ENCODE results near the gene ZACN. TPM values are rescaled to one million over a fixed set of nuclear protein-coding genes. Genes with fewer than 3 reads are reported as not detected.
"Not testable (repeated sequence)": the region's sequence is repeated elsewhere in the genome, so short reads cannot be mapped to it uniquely, and the experiment has no call there.

ZACN gene
- total RNA-seq, 1 donor from 2014 or later = not detected

DNA sequence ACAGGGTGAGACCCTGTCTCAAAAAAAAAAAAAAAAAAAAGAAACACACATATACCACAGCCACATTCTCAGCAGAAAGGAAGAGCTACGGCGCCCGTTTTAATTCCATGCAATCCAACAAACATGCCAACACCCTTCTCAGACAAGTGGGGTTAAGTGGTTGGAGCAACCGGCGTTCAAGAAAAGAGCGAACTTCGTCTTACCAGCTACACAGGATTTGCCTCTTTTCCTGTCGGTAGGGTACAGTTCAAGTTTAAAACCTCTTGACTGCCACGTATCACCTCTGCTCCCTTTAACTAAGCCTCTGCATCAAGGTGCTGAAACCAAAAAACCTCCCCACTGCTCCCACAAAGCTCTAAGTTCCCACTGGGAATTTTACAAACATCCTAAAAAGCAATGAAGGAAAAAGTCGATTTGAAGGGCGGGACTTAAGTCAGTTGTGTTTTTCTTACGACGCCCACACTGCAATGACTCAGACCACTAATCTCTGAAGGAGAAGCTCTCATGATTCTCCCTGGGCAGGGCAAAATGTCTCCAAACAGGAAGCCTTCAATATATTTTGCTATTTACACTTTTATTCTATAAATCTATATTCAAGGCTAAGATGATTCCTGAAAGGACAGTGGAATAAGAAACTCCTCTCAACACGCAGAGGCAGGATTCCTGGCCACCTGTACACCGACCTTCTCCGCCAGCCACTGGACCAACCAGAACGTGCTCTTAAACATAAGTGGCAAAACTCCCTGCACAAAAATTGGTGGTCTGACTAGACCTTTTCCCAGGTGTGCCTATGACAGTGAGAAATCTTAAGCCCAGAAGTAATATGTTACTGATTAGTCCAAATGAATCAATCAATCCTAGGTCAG, 25.5 kb upstream of the ZACN start:
- DNase-seq (ENCODE audit: low read depth) = peak; percentile 30

DNA sequence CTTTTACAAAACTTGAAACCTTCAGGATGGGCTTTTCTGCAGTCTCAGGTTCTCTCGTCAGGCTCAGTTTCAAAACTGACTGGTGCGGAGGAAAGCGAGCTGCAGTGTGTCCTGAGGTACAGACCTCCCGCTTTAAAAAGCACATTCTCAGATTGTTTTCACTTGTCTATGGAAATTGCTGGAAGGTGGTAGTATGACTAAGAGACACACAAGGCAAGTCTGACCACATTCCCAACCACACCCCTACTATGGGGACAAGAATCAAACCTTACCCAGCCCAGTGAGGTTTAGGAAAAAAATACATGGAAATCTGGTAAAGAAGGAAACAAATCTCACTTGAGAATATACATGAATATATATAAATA, 24.9 kb upstream of the ZACN start:
- DNase-seq (ENCODE audit: low read depth) = peak; percentile 31

DNA sequence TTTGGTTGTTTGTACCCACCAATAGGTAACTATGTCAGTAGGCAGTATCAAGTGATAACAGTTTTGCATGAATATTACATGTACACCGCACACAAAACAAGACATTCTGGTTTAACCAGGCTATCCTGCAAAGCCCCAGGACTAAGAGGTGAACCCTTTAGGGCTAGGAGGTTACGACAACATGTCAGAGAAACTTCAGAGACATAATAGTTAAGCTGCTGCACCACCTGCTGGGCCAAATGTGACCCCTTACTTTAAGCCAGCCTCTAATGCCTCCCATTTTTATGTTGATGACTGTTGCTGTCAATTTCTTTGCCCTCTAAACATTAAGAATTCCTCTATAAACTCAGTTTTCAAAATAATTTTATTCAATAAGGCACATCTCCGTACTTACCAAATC, 22.1 kb upstream of the ZACN start:
- DNase-seq (ENCODE audit: low read depth) = no peak

DNA sequence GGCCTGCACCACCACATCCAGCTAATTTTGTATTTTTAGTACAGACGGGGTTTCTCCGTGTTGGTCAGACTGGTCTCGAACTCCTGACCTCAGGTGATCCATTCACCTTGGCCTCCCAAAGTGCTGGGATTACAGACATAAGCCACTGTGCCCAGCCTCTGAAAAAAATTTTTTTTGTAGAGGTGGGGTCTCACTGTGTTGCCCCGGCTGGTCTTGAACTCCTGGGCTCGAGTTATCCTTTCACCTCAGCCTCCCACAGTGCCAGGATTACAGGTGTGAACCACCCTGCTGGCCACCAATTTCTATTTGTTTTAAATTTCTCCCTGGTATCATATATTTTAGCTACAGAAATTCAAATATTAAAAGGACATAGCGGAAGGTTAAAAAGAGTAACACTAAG, 20.7 kb upstream of the ZACN start:
- not testable (repeated sequence) for DNase-seq (ENCODE audit: low read depth)

DNA sequence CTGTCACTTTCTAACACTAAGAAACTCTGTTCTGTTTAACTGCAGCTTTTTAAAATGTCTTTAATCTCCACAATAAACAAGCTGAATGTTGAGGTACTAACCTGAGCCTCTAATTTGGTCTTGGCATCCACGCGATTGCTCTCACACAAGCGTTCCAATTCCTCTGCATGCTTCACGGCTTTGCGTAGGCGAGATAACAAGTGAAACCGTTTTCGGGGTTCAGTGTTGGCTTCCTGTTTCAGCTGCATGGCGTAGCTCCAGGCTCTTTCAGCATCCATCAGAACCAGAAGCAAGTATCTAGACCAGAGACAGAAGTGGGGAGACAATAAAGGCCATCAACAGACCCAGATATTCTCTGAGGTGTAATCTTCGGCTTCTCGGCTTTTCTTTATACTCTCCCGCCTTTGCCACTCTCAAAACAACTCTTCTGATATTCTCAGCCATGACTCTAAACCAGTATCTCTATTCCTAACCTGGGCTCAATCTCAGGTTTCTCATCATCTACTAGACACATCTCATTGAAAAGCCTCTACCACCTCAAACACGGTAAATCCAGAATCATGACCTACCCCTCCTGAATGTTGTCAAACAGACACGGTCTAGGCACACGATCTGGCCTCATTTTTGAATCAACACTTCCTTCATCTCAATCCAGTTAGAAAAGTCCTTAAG, 15.0 kb upstream of the ZACN start:
- DNase-seq (ENCODE audit: low read depth) = no peak

DNA sequence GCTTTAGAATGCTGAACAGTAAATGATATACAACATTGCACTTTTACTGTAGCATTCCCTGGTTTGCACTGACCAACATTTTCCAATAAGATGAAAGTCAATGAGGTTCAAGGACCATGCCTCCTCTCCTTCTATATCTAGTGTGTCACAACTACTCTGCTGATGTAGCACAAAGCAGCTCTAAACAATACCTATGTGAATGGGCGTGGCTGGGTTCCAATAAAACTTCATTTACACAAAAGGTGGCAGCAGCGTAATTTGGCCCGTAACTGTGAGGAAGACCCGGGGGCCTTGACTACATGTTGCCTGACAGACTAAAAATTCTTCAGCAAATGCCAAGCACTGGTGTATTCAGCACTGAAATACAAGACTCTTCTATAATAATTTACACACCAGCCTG, 13.2 kb upstream of the ZACN start:
- no peak for DNase-seq (ENCODE audit: low read depth)

DNA sequence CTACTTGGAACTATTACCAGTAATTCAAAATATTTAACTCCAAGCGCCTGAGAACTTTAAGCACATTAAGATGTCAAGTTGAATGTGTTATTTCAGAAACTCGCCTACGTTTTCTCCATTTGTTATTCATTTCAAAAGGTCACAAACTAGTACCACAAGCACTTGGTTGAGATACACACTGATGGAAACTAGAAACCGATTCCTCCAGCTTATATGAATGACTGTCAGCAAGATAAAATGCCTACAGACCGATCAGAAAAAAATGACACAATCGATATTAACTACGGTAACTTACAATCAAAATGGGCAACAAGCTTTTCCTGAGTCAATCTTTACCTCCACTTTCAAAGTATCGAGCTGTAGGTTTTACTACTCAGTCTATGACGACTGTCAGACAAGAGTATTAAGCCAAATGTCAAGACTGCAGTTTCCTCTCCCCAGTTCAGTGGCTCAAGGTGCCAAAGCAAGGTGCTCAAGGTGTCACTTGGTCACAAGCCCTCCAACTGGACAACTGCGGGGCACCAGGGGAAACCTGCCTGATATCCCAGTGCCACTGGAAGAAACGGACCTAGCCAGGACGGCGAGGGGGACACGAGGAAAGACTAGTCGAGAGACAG, 7.3 kb upstream of the ZACN start:
- no peak for DNase-seq (ENCODE audit: low read depth)

DNA sequence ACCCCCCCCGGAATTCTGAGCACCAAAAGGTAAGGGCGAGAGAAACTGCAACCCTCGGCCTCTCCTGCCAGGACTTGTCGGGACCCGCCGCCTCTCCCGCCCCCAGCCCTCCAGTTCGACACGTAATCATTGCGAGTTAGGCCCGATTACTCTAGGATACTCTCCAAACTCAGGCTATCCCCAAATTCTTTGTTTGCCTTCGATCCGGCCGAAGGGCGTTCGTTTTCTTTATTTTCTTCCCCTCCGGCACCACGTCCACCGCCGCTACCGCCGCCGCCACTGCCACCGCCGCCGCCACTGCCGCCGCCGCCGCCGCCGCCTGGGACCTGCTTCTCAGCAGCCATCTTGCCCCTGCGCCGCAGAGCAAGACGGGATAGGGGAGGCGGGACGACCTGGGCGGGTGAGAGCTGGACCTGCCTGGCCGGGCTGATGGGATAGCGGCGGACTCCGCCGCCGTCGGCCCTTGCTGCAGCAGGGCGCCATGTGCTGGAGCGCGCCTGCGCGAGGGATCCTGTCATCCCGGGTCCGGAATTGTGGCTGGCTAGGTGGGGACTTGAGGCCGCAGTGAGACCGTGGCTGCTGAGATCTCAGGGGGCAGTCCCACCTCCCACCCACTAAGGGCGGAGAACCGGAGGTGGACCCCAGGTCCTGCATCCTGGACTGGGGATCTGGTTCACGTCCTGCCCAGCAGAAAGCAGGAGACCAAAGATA, 6.7 kb upstream of the ZACN start, which contains the start of gene SRP68:
TSS of gene SRP68 (minus strand) at position 370 of the 711 bp plus-strand sequence. CDS start at position 344, 26 bp downstream.
- DNase-seq (ENCODE audit: low read depth) = peak; percentile 92

DNA sequence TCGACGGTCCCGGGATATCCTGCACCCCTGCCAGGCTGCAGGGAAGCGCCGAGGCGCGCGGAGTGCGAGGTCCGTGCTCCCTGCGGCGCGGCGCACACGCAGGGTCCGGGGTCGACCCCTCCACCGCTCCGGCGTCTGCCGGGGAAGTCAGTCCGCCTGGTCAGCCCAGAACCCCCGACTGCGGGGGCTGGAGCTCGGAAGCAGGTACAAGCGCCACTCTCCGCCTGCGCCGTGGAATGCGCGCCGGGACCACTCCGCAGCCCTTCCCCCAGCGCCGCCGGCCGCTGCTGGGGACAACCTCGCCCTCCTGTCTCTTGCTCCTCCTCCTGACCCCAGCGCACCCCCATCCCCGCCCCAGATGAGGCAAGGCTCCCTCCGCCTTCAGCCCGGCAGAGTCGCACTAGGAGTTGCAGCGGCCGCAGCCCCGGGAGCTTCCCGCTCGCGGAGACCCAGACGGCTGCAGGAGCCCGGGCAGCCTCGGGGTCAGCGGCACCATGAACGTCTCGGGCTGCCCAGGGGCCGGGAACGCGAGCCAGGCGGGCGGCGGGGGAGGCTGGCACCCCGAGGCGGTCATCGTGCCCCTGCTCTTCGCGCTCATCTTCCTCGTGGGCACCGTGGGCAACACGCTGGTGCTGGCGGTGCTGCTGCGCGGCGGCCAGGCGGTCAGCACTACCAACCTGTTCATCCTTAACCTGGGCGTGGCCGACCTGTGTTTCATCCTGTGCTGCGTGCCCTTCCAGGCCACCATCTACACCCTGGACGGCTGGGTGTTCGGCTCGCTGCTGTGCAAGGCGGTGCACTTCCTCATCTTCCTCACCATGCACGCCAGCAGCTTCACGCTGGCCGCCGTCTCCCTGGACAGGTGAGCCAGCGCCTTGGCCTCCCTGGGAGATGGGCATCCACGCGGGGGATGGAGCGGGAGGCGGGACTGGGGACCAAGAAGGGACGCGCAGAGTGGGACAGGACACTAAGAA, 4.3 kb upstream of the ZACN start, which contains the start of gene GALR2:
TSS of gene GALR2 (plus strand) at position 392 of the 974 bp plus-strand sequence. CDS start at position 495, 103 bp downstream.
- no peak for DNase-seq (ENCODE audit: low read depth)

DNA sequence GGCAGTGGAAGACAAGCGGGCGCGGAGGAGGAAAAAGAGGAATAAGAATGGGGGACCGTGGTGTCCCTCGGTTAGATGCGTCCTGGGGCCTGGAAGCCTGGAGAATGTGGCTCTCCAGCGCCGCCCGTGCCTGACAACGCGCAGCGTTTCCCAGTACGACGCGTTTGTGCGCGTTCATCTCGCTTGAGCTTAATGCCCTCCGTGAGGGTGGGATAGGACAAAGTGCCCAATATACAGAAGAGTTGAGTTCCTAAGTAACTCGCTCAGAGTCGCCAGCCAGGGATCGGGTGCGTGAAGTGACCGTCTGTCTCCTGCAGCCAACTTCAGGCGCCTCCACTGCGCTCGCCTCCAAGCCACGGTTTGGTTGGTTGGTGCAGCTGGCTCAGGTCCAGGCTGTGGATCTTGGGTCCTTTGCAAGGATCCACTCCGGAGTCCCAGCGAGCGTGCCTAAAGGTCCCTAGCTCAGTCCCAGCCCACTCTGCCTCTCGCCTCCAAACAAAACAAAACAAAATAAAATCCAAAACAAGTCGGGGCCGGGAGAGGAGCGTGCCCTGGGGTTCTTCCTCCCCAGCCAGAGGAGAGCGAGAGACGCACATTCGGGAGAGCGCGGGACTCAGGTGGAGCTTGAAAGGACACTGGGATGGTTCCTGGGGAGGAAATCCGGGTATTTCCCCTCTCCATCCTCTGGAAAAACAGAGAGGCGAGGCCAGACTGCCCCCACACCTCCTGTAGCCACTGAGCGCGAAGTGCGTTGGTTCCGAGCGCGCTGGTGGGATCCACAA, 3.4 kb upstream of the ZACN start:
- DNase-seq (ENCODE audit: low read depth) = no peak

DNA sequence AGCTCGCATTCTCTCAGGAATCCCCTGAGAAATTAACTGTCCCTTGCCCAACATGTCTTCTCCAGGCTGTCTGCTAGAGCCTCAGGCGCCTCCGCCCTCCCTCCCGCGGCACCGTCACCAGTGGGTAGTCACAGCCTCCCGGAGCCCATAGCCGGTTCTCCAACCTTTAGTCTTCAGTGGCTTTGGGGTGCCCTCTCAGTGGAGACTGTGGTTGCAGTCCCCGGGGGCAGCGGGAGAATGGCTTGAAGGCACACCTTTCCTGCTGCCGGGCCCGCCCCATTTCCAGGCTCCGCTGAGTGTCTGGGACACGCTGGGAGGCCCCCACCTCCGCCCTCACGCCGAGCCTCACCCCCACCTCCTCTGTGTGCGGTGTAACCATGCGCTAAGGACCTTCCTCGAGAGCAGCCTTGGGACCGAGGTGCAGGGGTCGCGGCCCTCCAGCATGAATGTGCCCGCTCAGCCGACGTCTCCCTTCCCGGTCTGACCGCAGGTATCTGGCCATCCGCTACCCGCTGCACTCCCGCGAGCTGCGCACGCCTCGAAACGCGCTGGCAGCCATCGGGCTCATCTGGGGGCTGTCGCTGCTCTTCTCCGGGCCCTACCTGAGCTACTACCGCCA, 2.7 kb upstream of the ZACN start:
- DNase-seq (ENCODE audit: low read depth) = no peak

DNA sequence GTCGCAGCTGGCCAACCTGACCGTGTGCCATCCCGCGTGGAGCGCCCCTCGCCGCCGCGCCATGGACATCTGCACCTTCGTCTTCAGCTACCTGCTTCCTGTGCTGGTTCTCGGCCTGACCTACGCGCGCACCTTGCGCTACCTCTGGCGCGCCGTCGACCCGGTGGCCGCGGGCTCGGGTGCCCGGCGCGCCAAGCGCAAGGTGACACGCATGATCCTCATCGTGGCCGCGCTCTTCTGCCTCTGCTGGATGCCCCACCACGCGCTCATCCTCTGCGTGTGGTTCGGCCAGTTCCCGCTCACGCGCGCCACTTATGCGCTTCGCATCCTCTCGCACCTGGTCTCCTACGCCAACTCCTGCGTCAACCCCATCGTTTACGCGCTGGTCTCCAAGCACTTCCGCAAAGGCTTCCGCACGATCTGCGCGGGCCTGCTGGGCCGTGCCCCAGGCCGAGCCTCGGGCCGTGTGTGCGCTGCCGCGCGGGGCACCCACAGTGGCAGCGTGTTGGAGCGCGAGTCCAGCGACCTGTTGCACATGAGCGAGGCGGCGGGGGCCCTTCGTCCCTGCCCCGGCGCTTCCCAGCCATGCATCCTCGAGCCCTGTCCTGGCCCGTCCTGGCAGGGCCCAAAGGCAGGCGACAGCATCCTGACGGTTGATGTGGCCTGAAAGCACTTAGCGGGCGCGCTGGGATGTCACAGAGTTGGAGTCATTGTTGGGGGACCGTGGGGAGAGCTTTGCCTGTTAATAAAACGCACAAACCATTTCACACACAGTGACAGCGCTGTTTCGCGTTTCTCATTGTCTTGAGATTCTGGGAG, 2.0 kb upstream of the ZACN start:
- DNase-seq (ENCODE audit: low read depth) = no peak

DNA sequence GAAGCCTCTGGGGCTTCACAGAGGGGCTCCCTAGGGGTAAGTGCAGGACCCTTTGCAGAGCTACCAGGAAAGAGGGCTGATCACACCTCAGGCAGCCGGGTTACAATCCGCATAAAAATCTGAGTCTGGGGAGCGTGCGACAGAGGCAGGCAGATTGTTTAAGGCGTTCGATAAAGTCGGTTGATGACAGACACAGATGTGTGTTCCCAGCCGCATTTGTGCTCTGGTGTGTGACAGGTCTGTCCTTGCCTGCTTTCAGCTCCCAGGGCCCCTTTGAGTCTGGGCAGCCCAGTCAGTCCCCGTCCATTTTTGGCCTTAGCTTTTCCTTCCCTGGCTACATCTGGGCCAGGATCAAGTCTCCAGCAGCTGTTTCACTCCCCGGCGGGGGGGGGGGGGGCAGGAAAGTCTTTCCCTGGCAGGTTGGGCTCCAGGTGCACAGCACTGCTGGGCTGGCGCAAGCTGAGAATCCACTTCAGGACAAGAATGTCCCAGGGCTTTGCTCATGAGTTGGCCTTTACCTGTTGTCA, 1.3 kb upstream of the ZACN start:
- no peak for DNase-seq (ENCODE audit: low read depth)

DNA sequence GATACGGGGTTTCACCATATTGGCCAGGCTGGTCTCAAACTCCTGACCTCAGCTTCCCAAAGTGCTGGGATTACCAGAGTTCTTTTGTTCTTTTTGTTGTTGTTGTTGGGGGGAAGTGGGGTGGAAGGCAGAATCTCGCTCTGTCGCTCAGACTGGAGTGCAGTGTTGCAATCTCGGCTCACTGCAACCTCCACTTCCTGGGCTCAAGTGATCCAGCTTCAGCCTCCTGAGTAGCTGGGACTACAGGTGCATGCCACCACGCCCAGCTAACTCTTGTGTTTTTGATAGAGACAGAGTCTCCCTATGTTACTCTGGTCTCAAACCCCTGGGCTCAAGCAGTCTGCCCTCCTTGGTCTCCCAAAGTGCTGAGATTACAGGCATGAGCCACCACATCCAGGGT, 612 bp upstream of the ZACN start:
- not testable (repeated sequence) for DNase-seq (ENCODE audit: low read depth)

DNA sequence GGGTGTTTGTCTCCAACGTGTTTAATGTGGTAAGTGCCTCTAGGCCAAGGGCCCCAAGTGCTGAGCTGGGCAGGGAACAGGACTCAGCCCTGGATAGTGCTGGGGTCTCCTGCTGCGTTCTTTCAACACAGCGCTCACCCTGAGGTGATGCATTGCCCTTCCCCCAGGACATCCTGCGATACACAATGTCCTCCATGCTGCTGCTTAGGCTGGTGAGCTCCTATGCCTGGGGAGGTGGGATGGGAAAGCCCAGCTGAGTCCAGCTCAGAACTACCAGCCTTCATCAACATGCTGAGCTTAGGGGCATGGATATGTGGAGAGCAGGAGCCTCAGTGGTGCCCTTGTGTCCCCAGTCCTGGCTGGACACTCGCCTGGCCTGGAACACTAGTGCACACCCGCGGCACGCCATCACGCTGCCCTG, 563 bp downstream of the ZACN start:
- DNase-seq (ENCODE audit: low read depth) = no peak

DNA sequence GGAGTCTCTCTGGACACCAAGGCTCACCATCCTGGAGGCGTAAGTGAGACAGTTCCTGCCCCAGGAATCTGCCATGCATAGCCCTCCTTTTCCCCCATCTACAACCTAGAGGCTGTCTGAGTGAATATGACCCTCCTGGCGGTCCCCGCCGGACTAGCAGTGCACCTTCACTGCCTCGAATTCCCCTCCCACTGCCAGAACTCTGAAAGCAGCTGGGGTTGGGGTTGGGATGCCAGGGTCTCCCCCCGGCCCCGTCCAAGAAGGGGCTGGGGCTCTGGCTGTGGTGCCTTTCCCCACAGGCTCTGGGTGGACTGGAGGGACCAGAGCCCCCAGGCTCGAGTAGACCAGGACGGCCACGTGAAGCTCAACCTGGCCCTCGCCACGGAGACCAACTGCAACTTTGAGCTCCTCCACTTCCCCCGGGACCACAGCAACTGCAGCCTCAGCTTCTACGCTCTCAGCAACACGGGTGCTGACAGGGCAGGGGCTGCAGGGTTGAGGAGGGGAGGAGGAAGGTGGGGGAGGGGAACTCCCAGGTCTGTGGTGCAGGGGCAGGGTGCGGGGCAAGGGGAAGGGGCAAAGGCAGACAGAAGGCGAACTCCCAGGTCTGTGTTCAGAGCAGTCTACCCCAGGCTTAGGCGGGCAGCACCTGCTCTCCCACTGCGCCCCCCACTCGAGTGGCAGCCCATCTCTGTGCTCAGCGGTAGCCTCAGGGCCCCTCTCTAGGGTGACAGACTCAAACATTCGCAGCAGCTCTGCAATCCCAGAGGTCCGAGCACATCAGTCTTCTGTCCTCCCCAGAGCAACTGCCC, 1.2 kb downstream of the ZACN start:
- DNase-seq (ENCODE audit: low read depth) = no peak

DNA sequence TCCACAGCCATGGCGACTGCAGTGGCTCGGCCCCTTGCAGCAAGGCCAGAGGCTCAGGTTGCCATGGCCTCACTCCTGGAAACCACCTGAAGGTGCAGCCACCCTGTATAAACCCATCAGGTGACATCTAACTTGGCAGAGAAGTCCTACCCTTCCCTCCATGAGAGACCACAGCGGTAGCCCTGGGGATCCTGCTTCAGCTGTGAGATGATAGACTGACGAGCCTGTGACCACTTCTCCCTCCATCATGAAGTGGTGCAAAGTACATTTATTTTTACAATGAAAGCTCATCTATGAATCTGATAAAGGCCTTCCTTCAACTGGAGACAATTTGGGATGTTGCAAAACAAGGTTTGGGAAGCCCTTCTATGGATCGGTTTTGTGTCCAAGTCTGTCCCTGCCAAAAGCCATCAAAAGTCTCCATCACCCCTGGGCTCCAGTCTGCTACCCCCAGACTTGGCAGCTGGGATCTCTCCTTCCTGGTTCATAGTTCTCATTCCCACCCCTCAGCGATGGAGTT, 1.8 kb downstream of the ZACN start:
- DNase-seq (ENCODE audit: low read depth) = no peak

All from myocyte (in vitro differentiated cells).